Measurements from ENCODE around the gene RUFY3. TPM values are rescaled to one million over a fixed set of nuclear protein-coding genes. Genes with fewer than 3 reads are reported as not detected.

RUFY3 gene
- total and polyA plus RNA-seq, 9 of the 15 experiments (the other 6 are each of a cell fraction or from before 2014, with no cell fraction given) = 4.2 to 31.1 (median 21.5) TPM

GRCh38 chr4:70838666-70839588 lies 117.2 kb downstream of the RUFY3 start (continued):
- no peak for TF ChIP-seq CHD7 (IDR thresholded peaks at IDR 0.05; ENCODE audit: low read depth, low read length)
- no peak for TF ChIP-seq ATF6 (CRISPR knock-in tag; IDR thresholded peaks at IDR 0.05)
- TF ChIP-seq TCFL5 (CRISPR knock-in tag; conservative IDR thresholded peaks at IDR 0.05) = no peak
- TF ChIP-seq ZNF133 (CRISPR knock-in tag; IDR thresholded peaks at IDR 0.05) = no peak
- TF ChIP-seq FOXP4 (CRISPR knock-in tag; IDR thresholded peaks at IDR 0.05; ENCODE audit: borderline replicate concordance) = no peak
- TF ChIP-seq HNRNPLL (IDR thresholded peaks at IDR 0.05; ENCODE audit: low read depth, low read length, poor library complexity, severe bottlenecking) = no peak
- TF ChIP-seq TAL1 (IDR thresholded peaks at IDR 0.05) = no peak
- TF ChIP-seq COPS2 (conservative IDR thresholded peaks at IDR 0.05) = no peak
- TF ChIP-seq NCOR1 (IDR thresholded peaks at IDR 0.05) = no peak
- TF ChIP-seq MCM5 (IDR thresholded peaks at IDR 0.05; ENCODE audit: low read depth) = no peak
- TF ChIP-seq DIDO1 (tag; IDR thresholded peaks at IDR 0.05; ENCODE audit: low read depth) = no peak
- TF ChIP-seq HMG20A (CRISPR knock-in tag; conservative IDR thresholded peaks at IDR 0.05) = no peak

Data from K562 (cell line).